K562 (cell line): ENCODE measurements around the gene ZC3H12C. TPM values are rescaled to one million over a fixed set of nuclear protein-coding genes. Genes with fewer than 3 reads are reported as not detected.

Experiments
- ARNT ChIP-seq, 2 experiments: fragments of 450-650 bp; IDR thresholded peaks; 2 replicates each; pipeline ENCODE4 v1.6.1; 2016; ENCODE audit warnings: mild to moderate bottlenecking in 1 of 2
- CAMTA2 ChIP-seq: fragments of 250-450 bp; sonication (Bioruptor Pico); conservative IDR thresholded peaks from 2 replicates; pipeline ENCODE4 v1.5.1; 2022
- CBFA2T3 ChIP-seq: fragments of 450-650 bp; IDR thresholded peaks from 2 replicates; pipeline ENCODE4 v1.6.1; 2017
- CHD1 ChIP-seq: fragments of 200-600 bp; sonication (generic); IDR thresholded peaks from one replicate; pipeline ENCODE4 v1.6.1; 2012; ENCODE audit warnings: mild to moderate bottlenecking, moderate library complexity, low read length, inconsistent platforms
- ETV5 ChIP-seq: sonication (generic); formaldehyde crosslinking; IDR thresholded peaks from 2 replicates; pipeline ENCODE4 v1.4.0; 2020; ENCODE audit warnings: low read depth, mild to moderate bottlenecking, missing genetic modification reagents
- POLR2A ChIP-seq: fragments of 450-650 bp; conservative IDR thresholded peaks from 2 replicates; pipeline ENCODE4 v1.6.1; 2016
- POLR2AphosphoS2 ChIP-seq: IDR thresholded peaks from 2 replicates; pipeline ENCODE4 v1.6.1; 2012; ENCODE audit warnings: low read length, improper control_type of control experiment
- POLR2B ChIP-seq: fragments of 450-650 bp; IDR thresholded peaks from 2 replicates; pipeline ENCODE4 v1.6.1; 2018; ENCODE audit warnings: low read depth; ENCODE audit not compliant: partially characterized antibody
- POLR2H ChIP-seq: IDR thresholded peaks from 2 replicates; pipeline ENCODE4 v1.6.1; 2016; ENCODE audit warnings: missing genetic modification characterization, low read depth, mild to moderate bottlenecking, control low read depth, missing compliant biosample characterization, moderate library complexity
- POLR3A ChIP-seq: IDR thresholded peaks from 2 replicates; pipeline ENCODE4 v1.6.1; 2011; ENCODE audit warnings: borderline replicate concordance, mild to moderate bottlenecking, moderate library complexity; ENCODE audit not compliant: insufficient read length, insufficient read depth; ENCODE audit errors: extremely low read depth
- POU5F1 ChIP-seq: fragments of 150-350 bp; IDR thresholded peaks from 2 replicates; pipeline ENCODE4 v1.6.1; 2014; ENCODE audit warnings: borderline replicate concordance, low read length, low read depth, mild to moderate bottlenecking; ENCODE audit not compliant: partially characterized antibody
- SRSF3 ChIP-seq: fragments of 200-400 bp; formaldehyde crosslinking; IDR thresholded peaks from 2 replicates; pipeline ENCODE4 v1.6.1; 2016; ENCODE audit warnings: mild to moderate bottlenecking, low read length, moderate library complexity; ENCODE audit not compliant: insufficient read depth
- STAT5B ChIP-seq: fragments of 250-450 bp; sonication (Bioruptor Pico); IDR thresholded peaks from 2 replicates; pipeline ENCODE4 v1.8.0; 2021; ENCODE audit warnings: mild to moderate bottlenecking, inconsistent platforms
- ZFP1 ChIP-seq: fragments of 450-650 bp; formaldehyde crosslinking; IDR thresholded peaks from 2 replicates; pipeline ENCODE4 v1.4.0; 2020; ENCODE audit warnings: mild to moderate bottlenecking, mixed read lengths
- ZNF124 ChIP-seq: sonication (generic); formaldehyde crosslinking; IDR thresholded peaks from 2 replicates; pipeline ENCODE4 v1.8.1; 2022; ENCODE audit warnings: missing genetic modification reagents
- ZNF75A ChIP-seq: fragments of 450-650 bp; formaldehyde crosslinking; IDR thresholded peaks from 2 replicates; pipeline ENCODE4 v1.4.0; 2020; ENCODE audit warnings: mild to moderate bottlenecking
- polyA plus RNA-seq, 8 experiments: library from polyadenylated mRNA; depleted of rRNA in 4 of 8; stranded (reverse) in 5 of 8; unstranded in 3 of 8; fragments of >200 nt; fragmentation: Nextera tagmentation in 2 of 8; fragmentation: Illumina TruSeq in 1 of 8; extraction: Ambion mirVana in 2 of 8; extraction: Trizol in 1 of 8; gene quantifications; 2 replicates each; pipeline versions ENCODE4 v1.2.1 to v1.2.3, GENCODE V29; 2011 to 2014; ENCODE audit warnings: inconsistent platforms in 1 of 8, missing spikeins in 1 of 8
- total RNA-seq, 7 experiments: library from RNA; depleted of rRNA in 6 of 7; stranded (reverse); fragments of >200 nt in 6 of 7; fragmentation: Illumina TruSeq in 2 of 7; extraction: Trizol in 2 of 7; gene quantifications; 2 replicates each; pipeline versions ENCODE4 v1.2.1 to v1.2.3, GENCODE V29; 2011 to 2021; ENCODE audit warnings: low replicate concordance in 1 of 7
- TF ChIP-seq, protein P1 (sequence below): fragments of 450-650 bp; formaldehyde crosslinking; IDR thresholded peaks from 2 replicates; pipeline ENCODE4 v1.4.0; 2020; ENCODE audit warnings: mild to moderate bottlenecking
- TF ChIP-seq, protein P2 (sequence below): fragments of 450-650 bp; conservative IDR thresholded peaks from 2 replicates; pipeline ENCODE4 v1.6.1; 2016; ENCODE audit warnings: missing genetic modification characterization, low read depth, mild to moderate bottlenecking, missing compliant biosample characterization, moderate library complexity
- TF ChIP-seq, protein P3 (sequence below): fragments of 450-650 bp; IDR thresholded peaks from 2 replicates; pipeline ENCODE4 v1.6.1; 2016
- TF ChIP-seq, protein P4 (sequence below), 2 experiments: fragments of 450-650 bp; IDR thresholded peaks; 2 replicates each; pipeline ENCODE4 v1.6.1; 2018; ENCODE audit warnings: mild to moderate bottlenecking in 2 of 2, low read depth in 1 of 2; ENCODE audit not compliant: partially characterized antibody in 2 of 2
- TF ChIP-seq, protein P5 (sequence below): fragments of 450-650 bp; formaldehyde crosslinking; IDR thresholded peaks from 2 replicates; pipeline ENCODE4 v1.4.0; 2022; ENCODE audit warnings: mild to moderate bottlenecking, moderate library complexity

Gene ZC3H12C
- total and polyA plus RNA-seq, 9 of the 15 experiments (the other 6 are each of a cell fraction or from before 2014, with no cell fraction given): 0.56 to 5.9 (median 3.3) TPM

DNA sequence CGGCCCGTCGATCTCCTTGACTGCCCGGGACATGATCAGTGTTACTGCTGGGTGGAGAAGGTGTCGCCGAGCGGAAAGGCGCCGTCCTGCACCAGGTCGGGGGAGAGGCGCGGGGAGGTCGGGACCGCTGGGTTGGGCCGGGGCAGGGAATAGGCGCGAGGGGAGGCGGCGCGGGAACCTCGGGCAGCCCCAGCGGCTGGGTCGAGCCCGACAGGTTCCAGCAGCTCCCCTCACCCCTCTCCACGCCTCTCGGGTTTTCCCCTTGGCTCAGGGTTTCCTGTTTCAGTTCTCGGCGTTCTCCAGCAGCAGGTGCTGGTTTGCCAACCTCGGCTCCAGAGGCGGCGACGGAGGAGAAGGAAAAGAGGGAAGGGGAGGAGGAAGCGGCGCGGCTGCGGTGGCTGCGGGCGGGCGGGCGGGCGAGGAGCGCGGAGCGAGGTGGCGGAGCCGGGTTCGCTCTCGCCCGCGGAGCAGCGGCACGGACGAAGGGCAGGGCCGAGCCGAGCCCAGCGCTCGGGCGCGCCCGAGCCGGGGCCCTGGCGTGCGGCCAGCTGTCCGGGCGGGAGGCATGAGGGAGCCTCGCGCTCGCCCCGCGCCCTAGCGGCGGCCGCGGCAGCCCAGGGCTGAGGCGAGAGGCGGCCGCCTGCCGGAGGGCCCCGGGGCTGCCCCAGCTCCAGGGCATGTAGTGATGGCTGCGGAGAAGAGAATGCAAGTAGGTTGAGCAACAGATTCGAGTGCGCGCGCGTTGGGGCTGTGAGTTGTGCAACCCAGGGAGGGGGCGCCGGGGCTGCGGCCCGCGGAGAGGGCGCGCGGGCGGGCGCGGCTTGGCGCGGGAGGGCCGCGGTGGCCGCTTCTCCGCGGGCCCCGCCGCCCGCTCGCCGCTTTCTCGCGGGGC is at the start of gene ZC3H12C (continued):
- no peak for TF ChIP-seq POLR3A
- no peak for TF ChIP-seq POU5F1
- TF ChIP-seq, protein P1, sequence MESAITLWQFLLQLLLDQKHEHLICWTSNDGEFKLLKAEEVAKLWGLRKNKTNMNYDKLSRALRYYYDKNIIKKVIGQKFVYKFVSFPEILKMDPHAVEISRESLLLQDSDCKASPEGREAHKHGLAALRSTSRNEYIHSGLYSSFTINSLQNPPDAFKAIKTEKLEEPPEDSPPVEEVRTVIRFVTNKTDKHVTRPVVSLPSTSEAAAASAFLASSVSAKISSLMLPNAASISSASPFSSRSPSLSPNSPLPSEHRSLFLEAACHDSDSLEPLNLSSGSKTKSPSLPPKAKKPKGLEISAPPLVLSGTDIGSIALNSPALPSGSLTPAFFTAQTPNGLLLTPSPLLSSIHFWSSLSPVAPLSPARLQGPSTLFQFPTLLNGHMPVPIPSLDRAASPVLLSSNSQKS (CRISPR knock-in tag): no peak
- TF ChIP-seq ZFP1 (CRISPR knock-in tag): no peak
- TF ChIP-seq ZNF75A (CRISPR knock-in tag): no peak
- TF ChIP-seq ETV5: no peak
- TF ChIP-seq POLR2B: no peak
- TF ChIP-seq CAMTA2 (CRISPR knock-in tag): no peak
- TF ChIP-seq, protein P2, sequence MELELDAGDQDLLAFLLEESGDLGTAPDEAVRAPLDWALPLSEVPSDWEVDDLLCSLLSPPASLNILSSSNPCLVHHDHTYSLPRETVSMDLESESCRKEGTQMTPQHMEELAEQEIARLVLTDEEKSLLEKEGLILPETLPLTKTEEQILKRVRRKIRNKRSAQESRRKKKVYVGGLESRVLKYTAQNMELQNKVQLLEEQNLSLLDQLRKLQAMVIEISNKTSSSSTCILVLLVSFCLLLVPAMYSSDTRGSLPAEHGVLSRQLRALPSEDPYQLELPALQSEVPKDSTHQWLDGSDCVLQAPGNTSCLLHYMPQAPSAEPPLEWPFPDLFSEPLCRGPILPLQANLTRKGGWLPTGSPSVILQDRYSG (tag): no peak
- TF ChIP-seq POLR2A: no peak
- peak; percentile 67 for TF ChIP-seq POLR2H (tag)
- no peak for TF ChIP-seq CBFA2T3
- TF ChIP-seq ARNT (IDR thresholded peaks at IDR 0.05): no peak
- TF ChIP-seq CHD1: peak; percentile 37
- no peak for TF ChIP-seq STAT5B
- no peak for TF ChIP-seq SRSF3
- TF ChIP-seq, protein P3, sequence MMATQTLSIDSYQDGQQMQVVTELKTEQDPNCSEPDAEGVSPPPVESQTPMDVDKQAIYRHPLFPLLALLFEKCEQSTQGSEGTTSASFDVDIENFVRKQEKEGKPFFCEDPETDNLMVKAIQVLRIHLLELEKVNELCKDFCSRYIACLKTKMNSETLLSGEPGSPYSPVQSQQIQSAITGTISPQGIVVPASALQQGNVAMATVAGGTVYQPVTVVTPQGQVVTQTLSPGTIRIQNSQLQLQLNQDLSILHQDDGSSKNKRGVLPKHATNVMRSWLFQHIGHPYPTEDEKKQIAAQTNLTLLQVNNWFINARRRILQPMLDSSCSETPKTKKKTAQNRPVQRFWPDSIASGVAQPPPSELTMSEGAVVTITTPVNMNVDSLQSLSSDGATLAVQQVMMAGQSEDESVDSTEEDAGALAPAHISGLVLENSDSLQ: no peak
- TF ChIP-seq, protein P4, sequence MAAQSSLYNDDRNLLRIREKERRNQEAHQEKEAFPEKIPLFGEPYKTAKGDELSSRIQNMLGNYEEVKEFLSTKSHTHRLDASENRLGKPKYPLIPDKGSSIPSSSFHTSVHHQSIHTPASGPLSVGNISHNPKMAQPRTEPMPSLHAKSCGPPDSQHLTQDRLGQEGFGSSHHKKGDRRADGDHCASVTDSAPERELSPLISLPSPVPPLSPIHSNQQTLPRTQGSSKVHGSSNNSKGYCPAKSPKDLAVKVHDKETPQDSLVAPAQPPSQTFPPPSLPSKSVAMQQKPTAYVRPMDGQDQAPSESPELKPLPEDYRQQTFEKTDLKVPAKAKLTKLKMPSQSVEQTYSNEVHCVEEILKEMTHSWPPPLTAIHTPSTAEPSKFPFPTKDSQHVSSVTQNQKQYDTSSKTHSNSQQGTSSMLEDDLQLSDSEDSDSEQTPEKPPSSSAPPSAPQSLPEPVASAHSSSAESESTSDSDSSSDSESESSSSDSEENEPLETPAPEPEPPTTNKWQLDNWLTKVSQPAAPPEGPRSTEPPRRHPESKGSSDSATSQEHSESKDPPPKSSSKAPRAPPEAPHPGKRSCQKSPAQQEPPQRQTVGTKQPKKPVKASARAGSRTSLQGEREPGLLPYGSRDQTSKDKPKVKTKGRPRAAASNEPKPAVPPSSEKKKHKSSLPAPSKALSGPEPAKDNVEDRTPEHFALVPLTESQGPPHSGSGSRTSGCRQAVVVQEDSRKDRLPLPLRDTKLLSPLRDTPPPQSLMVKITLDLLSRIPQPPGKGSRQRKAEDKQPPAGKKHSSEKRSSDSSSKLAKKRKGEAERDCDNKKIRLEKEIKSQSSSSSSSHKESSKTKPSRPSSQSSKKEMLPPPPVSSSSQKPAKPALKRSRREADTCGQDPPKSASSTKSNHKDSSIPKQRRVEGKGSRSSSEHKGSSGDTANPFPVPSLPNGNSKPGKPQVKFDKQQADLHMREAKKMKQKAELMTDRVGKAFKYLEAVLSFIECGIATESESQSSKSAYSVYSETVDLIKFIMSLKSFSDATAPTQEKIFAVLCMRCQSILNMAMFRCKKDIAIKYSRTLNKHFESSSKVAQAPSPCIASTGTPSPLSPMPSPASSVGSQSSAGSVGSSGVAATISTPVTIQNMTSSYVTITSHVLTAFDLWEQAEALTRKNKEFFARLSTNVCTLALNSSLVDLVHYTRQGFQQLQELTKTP (IDR thresholded peaks at IDR 0.05; ENCODE audit: low read depth in 1 of 2, partially characterized antibody in 2 of 2): no peak
- no peak for TF ChIP-seq POLR2AphosphoS2
- TF ChIP-seq, protein P5, sequence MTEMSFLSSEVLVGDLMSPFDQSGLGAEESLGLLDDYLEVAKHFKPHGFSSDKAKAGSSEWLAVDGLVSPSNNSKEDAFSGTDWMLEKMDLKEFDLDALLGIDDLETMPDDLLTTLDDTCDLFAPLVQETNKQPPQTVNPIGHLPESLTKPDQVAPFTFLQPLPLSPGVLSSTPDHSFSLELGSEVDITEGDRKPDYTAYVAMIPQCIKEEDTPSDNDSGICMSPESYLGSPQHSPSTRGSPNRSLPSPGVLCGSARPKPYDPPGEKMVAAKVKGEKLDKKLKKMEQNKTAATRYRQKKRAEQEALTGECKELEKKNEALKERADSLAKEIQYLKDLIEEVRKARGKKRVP (CRISPR knock-in tag): no peak
- TF ChIP-seq ZNF124: no peak
